Stimulated activated CD4-positive, alpha-beta T cell treated with anti-CD3 and anti-CD28 coated beads, TNF-alpha, amount 100 ng/mL, for 48 hours (primary cell): Measurements from ENCODE around the gene HRG.
A peak's percentile ranks its signal among the peaks of the same experiment; 100 is the strongest.

ENCODE experiments used
- DNase-seq, 3 donors: peaks; one replicate each; pipeline ENCODE4 v3.0.0-alpha.2; 2020; ENCODE audit warnings: low read depth in 3 of 3

Gene HRG

DNA sequence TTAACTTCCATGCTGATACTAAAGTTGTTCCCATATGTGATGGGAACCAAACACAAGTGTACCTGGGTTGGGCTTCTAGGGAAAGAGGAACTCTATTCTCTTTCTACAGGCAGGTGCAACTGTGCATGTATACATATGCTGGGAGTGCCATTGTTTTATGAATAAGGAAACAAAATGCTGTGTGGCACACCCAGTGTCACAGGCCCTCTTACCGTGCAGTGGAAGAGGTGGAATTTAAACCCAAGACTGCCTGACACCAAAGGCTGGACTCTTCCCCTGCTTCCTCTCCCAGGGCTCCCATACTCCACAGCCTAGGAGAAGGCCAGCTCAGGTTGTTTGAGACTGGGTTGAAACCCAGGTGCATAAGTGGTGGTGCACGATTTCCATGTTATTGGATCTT, 27.6 kb upstream of the HRG start:
- DNase-seq: no peak

DNA sequence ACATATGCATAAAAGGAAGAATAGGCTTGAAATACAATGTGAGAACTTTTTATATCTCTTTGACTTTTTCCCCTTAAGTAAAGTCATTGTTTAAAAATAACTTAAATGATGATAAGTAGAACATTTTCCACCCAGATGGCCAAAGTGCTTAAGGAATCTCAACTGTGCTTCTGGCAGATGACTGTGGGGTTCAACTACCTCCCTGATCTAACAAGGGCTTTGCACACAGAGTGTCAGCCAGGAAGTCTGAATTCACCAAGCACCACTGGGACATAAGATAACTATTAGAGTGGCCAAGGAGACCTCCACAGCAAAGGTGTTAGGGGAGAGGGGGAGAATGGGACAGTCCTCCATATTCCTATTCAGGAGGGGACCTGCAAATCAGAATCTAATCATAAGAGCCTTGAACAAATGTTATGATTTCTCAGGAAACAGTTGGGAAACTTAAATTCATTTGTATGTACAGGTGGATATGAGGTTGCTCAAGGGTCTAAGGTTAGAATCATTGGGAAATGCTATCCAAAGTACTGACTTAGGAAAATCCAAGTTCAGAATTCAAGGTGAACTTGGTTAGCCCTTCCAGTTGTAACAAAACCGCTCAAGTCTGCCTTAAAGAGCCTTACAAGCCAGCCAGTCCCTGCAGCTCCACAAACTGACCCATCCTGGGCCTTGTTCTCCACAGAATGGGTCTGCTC, 25.9 kb upstream of the HRG start, which contains the start of gene FETUB:
TSS of gene FETUB (plus strand) at position 622 of the 695 bp plus-strand sequence. CDS start at position 684, 62 bp downstream.
- no peak for DNase-seq

- no peak for DNase-seq
These were observed 25.4 kb upstream of the HRG start for GRCh38 chr3:186640473-186640818.

DNA sequence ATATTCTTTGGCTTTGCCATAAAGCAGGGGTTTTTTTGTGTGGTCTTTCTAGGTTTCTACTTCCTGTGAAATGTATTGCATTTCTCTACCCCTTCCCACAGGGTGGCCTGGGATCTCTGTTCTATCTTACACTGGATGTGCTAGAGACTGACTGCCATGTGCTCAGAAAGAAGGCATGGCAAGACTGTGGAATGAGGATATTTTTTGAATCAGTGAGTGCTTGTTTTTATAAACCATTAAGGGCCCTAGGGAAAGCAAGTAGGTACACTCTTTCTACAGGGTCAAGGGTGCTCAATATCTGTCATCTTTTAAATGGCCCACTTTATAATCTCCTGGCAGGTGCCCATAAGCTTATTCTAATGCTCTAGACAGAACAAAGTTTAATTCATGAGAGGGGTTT, 24.9 kb upstream of the HRG start:
- no peak for DNase-seq

GRCh38 chr3:186642014-186642413, 23.8 kb upstream of the HRG start:
- DNase-seq: no peak

GRCh38 chr3:186643493-186643892, 22.3 kb upstream of the HRG start:
- peak in 1 of 3 donors; percentile 3 for DNase-seq

DNA sequence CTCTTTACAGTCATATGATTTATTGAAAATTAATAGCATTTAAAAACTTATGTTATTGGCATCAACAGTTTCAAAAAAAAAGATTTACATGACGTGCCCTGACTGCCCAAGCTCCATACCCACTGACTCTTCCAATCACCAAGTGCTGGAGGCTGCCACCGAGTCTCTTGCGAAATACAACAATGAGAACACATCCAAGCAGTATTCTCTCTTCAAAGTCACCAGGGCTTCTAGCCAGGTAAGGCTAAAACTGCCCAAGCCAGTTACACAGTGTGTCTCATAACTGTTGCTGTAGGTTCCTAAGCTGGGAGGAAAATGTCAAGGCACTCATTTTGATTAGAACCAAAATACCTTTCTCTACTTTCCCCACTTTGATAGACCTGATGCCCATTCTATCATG, 21.1 kb upstream of the HRG start:
- DNase-seq: no peak

GRCh38 chr3:186646106-186646505, 19.7 kb upstream of the HRG start:
- DNase-seq: no peak

DNA sequence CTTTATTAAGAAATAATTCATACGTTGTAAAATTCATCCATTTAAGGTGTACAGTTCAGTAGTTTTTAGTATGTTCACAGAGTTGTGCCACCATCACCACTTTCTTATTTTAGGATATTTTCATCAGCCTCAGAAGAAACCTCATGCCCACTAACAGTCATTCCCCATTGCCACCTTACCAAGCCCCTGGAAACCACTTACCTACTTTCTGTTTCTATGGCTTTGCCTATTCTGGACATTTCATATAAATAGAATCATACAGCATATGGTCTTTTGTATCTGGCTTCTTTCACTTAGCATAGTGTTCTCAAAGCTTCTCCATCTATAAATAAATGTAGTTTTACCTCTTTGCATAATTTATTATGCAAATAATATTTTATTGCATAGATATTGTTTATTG, 19.0 kb upstream of the HRG start:
- no peak for DNase-seq

DNA sequence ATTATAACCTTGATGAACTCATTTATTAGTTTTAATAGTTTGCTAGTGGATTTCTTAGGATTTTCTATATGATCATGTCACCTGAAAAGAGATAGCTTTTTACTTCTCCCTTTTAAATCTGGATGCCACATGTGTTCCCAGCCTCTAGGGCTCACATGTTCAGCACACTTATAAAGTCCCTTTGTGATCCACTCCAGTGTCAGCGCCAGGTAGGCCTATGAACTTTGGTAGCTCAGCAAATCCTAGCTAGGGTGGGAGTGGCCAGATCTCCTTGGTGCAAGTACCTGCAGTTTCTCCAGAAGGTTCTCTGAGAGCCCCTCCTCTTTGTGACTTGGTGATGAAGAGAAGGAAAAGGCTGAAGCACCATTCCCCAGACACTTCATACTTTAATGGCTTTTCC, 17.0 kb upstream of the HRG start:
- DNase-seq: no peak

DNA sequence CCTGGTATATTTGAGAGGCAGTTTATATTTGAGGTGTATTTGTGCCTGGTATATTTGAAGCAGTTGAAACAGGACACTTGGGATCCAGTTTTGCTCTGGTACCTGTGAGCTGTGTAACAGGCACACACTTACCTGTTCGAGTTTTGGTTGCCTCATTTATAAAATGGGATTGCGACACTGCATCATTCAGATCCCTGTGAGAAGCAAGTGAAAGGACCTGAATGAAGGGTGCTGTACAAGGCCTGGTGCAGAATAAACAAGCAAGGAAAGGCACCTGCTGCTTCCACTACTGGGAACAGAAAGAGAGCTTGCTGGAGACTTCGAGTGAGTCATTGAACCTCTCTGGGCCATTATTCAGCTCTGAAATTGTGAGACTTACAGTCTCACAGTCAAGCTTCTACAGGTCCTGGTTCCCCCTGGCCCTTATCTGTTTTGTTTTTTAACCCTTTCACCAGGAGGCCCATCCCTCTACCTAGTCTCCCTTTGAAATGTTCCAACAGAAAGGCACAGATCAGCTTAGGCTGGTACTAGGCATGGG, 14.1 kb upstream of the HRG start:
- DNase-seq: no peak

- DNase-seq: no peak
These were observed 12.6 kb upstream of the HRG start for GRCh38 chr3:186653080-186653707.

DNA sequence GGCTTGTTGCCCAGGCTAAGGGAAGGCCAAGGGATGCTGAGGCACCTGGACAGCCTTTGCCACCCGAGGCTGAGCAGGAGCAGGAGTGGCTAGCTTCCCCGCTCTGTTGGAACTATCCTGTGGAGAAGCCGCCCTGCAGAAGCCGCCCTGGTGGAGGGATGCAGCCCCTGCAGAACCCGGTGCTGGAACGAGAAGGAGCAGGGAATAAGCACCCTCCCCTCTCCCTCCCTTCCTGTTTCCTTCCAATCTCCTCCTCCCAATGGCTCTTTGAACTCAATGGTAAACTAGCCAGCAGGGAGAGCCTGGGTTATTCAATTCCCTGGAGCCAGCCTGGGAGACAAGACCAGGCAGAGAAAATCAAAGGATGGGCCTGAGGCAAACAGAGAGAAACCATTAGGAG, 11.8 kb upstream of the HRG start:
- DNase-seq: no peak

- no peak for DNase-seq
These were observed 2.3 kb upstream of the HRG start for GRCh38 chr3:186663361-186664118.

- no peak for DNase-seq
These were observed 1.7 kb upstream of the HRG start for GRCh38 chr3:186664119-186664495.

- no peak for DNase-seq
These were observed 1.3 kb upstream of the HRG start for GRCh38 chr3:186664506-186664905.

DNA sequence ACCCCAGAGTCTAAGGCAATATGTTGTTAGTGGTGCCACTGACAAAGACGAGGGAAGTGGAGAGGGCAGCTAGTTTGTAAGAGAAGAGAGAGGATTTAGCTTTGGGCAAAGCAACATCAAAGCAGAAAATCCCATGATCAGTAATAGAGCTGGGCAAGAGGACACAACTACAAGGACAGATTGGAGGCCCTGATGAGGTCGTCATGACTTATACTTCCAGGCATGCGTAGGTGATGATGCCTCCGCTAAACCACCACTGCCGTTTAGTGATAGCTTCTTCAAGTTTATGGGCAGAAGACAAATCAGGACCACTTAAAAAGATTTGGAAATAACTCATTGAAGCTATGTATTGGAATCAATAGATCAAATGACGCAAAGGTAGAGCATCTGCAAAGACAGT, 2.6 kb downstream of the HRG start:
- DNase-seq: no peak

- no peak for DNase-seq
These were observed 3.7 kb downstream of the HRG start for GRCh38 chr3:186669378-186670084.

- no peak for DNase-seq
These were observed 4.3 kb downstream of the HRG start for GRCh38 chr3:186670155-186670554.

GRCh38 chr3:186671051-186671450, 5.2 kb downstream of the HRG start:
- DNase-seq: no peak

DNA sequence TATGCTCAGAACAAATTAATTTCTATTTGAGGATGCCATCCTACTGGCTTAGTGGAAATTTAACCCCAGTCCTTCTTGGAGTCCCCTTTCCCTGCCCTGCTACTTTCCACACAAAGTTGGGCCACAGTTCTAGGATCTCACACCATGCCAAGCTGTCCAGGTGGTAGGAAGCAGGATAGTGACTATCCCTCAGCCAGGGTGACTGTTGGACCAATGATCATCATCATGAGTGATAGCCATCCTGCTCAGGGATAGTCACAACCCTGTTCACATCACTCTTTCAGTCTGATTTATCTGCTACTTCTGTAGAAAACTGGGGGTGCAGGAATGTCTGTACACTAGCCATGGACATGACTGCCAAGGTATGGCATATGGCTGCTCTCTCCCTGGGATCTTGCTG, 12.8 kb downstream of the HRG start:
- no peak for DNase-seq

DNA sequence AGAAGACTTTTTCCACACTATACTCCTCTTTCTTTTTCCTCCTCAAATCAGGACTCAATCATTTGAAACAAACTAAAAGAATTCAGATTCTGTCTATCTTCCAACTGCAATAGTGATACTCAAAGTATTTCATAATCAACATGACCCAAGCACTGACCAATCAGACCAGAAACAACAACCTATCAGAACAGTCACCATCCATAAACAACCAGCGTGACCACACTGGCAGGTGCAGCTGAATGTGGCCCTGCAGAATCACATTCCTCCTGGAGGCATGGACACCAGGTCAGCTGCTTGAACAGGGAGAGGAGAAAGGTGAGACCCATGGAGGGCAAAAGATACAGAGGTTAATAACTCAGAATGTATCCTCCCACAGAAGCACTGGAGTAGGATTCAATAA, 13.3 kb downstream of the HRG start:
- DNase-seq: no peak
